Measurements from ENCODE around the gene ITPRIP.

DNA sequence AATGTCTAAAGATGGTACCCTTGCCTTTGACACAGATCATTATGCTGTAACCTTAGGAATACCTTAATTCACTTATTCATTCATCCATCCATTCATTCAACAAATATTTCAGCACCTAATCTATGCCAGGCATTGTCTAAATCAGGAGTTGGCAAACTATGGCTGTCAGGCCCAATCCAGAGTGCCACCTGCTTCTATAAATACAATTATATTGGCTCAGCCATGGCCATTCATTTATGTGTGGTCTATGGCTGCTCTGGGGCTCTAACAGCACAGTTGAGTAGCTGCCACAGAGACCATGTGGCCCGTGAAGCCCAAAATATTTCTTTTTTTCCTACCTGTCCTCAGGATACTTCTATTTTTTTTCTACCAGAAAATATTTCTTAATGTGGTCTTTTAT lies 6.0 kb upstream of the ITPRIP start:
- TF ChIP-seq CTCF (IDR thresholded peaks at IDR 0.05; ENCODE audit: borderline replicate concordance, extremely low read depth, low read length, poor library complexity, severe bottlenecking) (no peak), EZH2 (IDR thresholded peaks at IDR 0.05; ENCODE audit: borderline replicate concordance, low read depth, low read length, severe bottlenecking) (no peak)

Measured in DND-41 (cell line).